GM19238 (cell line): Measurements from ENCODE around the gene PABPC1L2A.
"Not testable (repeated sequence)": the region's sequence is repeated elsewhere in the genome, so short reads cannot be mapped to it uniquely, and the experiment has no call there.

Source experiments
- DNase-seq: peaks from one replicate; pipeline ENCODE4 v3.0.0; 2011; ENCODE audit warnings: low spot score; ENCODE audit not compliant: insufficient read length

PABPC1L2A gene

DNA sequence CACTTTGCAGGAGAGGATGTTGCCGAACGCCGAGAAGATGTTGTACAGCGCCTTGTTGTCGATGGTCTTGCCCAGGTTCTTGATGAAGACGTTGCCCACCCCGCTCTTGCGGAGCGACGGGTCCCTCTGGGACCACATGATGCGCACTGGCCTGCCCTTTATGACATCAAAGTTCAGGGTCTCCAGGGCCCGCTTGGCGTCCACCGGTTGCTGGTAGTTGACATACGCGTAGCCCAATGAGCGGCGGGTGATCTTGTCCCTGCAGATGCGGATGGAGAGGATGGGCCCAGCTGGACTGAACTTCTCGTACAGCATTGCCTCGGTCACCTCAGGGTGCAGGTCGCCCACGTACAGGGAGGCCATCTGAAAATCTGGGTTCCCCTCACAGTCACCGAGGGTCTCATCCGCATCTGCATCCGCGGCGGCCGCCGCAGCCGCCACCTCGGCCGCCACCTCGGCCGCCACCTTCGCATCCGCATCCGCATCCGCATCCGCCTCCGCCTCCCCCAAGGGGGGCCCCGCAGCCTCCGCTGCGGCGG is at the start of gene PABPC1L2A:
Gene PABPC1L2A, minus strand, starts transcription at position 489 of the 539 bp plus-strand sequence. Its CDS starts 126 bp downstream, at position 363.
- DNase-seq = not testable (repeated sequence)

DNA sequence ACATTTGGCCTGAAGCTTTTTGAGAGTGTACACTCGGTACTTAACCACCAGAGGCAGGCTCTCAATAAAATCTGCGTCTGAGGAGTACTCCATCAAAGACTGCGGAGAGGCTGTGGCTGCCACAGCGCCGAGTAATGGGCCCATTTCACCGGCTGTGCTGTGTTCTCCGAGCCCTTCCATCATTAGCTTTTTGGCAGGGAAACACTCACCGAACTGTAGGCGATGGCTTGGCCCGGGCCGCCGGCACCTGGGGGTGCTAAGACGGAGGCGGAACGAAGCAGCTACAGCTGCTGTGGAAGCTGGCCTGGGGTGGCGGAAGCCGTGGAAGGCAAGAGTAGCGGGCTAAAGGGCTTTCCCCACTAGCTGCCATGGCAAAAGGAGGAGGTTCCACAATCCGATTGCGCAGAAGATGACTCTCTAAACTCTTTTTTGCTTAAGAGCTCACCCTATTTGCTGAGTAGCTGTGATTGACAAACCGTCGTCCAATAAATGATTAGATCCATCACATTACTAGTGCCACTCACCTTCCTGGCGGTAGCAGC is 48.5 kb upstream of the PABPC1L2A start:
- no peak for DNase-seq

GRCh38 chrX:73126240-73126639 is 46.9 kb upstream of the PABPC1L2A start:
- DNase-seq = no peak

- not testable (repeated sequence) for DNase-seq
These were observed 20.2 kb upstream of the PABPC1L2A start for GRCh38 chrX:73099505-73099904.

GRCh38 chrX:73086766-73087165 is 7.5 kb upstream of the PABPC1L2A start:
- DNase-seq = not testable (repeated sequence)

DNA sequence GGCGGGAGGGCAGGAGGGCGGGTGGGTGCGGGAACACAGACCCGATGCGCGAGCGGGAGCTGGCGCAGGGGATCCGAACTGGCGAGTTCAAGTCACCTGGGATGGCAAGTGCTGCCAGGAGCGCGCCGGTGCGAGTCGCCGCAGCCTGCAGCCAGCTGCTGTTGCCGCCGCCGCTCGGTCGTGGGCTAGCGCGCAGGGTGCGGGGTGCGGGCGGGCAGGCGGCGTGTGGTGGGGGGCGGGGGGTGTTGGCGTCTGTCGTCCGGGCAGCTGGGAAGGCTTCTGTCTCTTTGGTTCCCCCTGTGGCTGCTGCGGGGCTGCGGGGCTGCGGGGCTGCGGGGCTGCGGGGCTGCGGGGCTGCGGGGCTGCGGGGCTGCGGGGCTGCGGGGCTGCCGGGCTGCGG is 572 bp upstream of the PABPC1L2A start:
- DNase-seq = not testable (repeated sequence)

DNA sequence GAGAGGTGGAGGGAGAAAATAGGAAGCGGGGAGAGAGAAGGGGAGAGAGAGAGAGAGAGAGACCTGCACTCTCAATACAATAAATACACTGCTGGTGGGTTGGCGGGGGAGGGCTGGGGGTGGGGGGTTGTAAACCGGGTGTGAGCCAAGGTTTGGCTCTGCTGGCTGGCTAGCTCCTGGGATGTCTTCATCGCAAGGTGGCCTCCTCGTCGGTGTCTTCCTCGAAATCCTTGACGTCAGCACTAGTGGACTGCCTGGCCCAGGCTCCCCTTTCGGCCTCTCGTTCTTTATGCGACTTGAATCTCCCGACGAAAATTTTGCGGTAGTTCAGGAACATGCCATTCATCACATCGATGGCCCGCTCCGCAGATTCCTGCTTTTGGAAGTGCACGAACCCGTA is 715 bp downstream of the PABPC1L2A start:
- not testable (repeated sequence) for DNase-seq

GRCh38 chrX:73076838-73077237 is 2.5 kb downstream of the PABPC1L2A start:
- no peak for DNase-seq

DNA sequence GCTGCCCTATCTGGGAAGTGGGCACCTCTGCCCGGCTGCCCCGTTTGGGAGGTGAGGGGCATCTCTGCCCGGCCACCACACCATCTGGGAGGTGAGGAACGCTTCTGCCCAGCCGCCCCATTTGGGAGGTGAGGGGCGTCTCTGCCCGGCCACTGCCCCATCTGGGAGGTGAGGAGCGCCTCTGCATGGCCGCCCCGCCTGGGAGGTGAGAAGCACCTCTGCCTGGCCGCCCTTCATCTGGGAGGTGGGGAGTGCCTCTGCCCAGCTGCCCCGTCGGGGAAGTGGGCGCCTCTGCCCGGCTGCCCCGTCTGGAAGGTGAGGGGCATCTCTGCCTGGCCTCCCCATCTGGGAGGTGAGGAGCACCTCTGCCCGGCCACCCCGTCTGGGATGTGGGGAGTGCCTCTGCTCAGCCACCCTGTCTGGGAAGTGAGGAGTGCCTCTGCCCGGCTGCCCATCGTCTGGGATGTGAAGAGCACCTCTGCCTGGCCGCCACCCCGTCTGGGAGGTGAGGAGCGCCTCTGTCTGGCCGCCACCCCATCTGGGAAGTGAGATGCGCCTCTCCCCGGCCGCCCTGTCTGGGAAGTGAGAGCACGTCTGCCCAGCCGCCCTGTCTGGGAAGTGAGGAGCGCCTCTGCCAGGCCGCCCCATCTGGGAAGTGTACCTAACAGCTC is 9.8 kb downstream of the PABPC1L2A start:
- DNase-seq = no peak

- DNase-seq = no peak
These were observed 10.6 kb downstream of the PABPC1L2A start for GRCh38 chrX:73068467-73069364.

DNA sequence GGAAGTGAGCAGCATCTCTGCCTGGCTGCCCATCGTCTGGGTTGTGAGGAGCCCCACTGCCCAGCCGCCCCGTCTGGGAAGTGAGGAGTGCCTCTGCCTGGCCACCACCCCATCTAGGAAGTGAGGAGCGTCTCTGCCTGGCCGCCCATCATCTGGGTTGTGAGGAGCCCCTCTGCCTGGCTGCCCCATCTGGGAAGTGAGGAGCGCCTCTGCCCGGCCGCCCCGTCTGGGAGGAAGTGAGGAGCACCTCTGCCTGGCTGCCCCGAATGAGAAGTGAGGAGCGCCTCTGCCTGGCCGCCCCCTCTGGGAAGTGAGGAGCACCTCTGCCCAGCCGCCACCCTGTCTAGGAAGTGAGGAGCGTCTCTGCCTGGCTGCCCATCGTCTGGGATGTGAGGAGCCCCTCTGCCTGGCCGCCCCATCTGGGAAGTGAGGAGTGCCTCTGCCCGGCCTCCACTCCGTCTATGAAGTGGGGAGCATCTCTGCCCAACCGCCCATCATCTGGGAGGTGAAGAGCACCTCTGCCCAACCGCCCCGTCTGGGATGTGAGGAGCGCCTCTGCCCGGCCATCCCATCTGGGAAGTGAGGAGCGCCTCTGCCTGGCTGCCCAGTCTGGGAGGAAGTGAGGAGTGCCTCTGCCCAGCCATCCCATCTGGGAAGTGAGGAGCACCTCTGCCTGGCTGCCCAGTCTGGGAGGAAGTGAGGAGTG is 11.4 kb downstream of the PABPC1L2A start:
- DNase-seq = not testable (repeated sequence)

DNA sequence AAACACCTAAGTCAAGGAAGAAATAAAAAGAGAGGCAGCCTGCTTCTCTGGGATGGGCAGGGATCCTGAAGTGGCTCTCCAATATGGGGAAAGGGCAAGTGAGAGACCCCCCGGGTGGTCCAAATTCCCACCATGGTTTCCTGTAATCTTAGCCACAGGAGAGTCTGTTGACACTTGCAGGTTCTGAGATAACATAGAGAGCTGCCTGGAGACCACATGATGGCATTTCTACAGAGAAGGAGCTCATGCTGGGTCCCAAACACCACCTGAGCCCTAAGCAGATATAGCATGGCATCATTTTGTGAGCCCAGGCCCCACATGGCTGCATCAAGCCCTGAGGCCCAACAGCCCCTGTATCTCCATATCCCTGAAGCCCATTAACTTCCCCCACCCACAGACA is 50.4 kb downstream of the PABPC1L2A start:
- DNase-seq = no peak
